ENCODE results near the gene ITIH1.

The ITIH1 gene

DNA sequence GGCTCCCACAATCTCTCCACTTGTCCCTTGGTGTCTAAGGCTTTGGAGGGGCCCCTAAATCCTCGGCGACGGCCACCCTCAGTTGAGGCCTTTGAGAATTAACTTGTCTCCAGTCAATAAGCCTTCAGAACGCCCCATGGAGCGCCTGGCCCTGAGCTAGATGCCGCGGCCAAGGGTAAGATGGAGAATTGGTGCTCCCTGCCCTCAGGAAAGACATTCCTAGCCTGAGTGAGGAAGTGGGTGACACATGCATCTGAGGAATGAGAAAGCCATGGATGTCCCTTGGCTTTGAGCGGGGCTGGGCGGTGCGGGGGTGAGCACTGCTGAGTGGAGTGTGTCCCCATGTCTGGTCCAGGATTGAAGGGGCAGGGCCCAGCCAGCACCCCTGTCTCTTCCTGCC, 39.8 kb downstream of the ITIH1 start:
- DNase-seq = no peak

DNA sequence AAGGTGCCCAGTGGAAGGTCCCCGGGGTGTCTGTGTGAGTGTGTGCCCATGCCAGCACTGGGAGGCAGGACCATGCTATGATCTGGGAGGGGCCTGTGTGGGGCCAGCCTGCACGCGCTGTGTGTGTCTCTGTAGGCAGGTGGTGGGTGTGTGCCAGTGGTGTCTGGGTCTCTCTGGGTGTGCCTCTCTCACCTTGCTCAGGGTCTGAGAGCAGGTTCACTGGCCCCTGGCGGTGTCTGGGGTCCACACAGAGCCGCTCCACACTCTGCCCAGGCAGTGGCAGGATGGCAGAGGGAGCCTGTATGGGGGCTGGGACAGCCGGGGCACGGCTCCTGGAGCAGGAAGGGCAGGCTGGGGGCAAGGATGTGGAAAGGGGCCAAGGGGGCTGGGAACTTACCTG, 40.5 kb downstream of the ITIH1 start:
- no peak for DNase-seq

DNA sequence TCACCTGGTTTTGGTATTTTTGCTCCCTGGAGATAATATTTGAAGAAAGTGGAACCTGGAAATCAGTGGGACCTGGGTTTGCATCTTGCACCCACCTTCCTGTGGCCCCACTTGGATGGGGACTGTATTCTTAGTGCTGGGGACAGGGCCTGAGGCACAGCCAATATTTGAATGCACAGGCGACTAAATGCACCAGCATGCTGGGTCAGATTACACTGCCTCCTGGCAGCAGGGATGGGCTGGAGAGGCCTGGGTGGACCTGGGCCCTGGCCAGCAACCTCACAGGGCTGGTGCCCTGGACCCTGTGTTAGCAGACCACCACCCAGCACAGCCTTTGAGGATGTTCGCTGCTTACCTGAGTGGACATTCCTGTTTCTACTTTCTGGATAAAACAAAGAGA, 42.5 kb downstream of the ITIH1 start:
- no peak for DNase-seq

DNA sequence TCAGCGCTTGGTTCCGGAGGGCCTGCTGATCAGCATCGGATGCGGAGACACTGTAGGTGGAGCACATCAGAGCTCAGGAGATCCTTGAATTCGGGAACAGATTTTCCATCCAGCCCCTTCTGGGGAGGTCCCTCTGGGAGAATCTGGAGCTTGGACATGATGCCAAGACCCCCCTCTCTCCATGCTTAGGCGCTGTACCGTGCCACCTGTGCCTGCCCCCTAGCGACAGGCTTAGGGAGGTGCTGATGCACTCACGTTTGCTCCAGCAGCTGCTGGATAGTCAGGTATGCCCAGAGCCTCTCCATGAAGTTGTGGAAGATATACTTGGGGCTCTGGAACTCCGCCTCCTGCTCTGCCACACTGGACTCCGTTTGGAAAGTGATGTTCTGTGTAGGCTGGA, 43.3 kb downstream of the ITIH1 start:
- peak; percentile 36 for DNase-seq

DNA sequence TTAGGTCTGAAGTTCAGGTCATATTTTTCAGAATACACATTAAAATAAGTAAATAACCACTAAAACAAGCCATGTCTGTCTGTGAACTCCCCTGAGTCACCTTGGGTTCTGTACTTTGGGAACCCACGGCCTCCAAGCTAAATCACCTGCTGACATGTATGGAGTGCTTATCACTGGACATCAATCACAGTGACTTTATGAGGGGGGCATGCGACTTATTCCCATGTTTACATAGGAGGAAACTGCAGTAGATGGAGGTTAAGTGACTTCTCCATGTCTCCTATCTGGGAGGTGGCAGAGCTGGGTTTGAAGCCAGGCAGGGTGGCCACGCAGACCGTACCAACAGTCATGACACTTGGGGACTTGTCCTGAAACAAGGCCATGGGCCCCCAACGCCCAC, 45.0 kb downstream of the ITIH1 start:
- no peak for DNase-seq

DNA sequence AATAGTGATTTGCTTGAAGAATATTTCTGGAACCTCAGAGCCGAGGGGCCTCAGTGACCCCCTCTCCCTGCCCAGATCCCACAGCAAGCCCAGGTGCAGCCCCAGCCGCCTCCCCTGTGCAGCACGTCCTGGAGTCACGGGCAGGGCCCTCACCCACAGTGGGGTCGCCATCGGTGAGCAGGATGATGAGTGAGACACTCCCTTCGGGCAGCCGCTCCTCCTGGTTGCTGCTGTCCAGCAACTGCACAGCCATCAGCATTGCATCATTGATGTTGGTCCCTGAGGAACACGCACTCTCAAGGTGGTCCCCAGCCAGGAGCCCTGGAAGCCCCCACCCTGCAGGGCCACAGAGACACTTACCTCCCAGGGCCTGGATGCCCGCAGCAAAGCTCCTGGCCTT, 46.6 kb downstream of the ITIH1 start:
- no peak for DNase-seq

DNA sequence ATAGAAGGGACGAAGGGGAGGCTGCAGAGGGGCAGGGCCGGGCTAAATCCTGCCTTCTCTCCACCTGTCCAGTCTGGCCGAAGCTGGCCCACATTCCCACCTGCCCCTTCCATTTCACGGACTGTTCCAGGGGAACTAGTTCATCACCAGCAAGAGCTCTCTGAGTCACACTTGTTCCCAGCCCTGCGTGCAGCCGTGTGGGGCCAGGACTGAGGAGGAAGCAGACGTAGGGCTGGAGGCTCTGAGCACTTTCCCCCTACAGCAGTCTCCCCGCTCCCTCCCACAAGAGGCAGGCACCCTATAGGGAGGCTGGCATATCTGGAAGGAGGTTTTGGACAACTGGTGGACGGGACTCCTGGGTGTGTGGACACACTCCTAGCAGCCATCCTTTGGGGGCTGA, 50.0 kb downstream of the ITIH1 start:
- no peak for DNase-seq

DNA sequence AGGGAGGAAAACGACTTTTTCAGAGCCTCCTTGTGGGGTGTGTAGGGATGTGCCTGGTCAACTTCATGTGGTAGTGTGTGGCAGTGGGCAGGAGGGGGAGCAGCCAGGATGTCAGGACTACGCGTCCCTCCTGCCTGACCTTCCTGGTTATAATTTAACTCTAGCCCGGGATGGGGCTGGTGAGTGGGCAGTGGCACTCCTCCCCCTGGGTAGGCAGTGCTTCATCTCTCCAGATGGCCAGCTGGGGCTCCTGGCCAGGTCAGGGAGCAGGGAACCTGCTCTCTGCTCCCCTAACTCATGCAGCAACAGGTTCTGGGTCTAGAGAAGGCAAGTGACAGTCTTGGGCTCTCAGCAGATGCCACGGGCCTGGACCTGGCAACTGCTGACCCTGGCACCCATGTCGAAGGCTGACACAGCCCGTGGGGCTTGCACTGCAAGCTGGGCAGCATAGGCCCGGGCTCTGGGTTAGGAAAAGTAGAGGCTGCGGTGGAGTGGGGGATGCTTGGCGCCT, 50.5 kb downstream of the ITIH1 start:
- DNase-seq = no peak

DNA sequence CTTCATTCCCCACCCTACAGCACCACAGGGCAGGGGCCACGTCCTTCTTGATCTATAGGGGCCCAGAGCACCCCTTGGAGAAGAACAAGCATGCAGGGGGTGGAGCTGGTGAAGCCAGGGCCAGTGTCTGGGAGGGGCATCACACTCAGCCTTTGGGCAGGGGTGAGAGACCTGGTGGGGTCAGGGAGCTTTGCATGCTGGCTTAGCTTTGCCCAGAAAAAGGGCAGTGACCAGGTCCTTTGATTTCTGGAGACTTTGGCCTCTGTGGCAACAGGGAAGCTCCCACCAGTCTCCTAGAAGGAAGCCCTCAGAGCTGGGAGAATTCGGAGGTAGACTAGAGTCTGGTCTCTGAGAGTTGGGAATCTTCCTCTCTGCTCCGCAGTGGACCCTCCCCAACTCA, 52.1 kb downstream of the ITIH1 start:
- DNase-seq = no peak

DNA sequence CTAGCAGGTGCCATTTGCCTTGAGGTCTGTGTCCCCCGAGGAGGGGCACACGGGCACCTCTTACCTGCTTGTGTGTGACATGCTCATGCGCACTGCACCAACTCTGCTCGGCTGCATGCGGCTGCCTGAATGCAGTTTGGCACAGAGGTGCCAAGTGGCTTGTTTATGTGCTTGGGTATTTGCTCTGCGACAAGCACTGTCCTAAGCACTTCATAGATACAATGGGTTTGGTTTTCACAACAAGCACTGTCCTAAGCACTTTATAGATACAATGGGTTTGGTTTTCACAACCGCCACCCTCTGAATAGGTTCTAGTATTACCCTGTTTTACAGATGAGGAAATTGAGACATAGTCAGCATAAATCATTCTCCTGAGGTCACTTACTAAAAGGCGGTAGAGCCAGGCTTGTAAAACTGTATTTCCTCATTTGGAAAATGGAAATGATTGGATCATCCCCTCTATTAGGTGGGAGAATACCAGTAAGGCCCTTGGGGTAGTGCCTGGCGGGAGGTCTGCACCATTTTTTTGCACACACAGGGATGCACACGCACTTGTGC, 52.6 kb downstream of the ITIH1 start:
- no peak for DNase-seq

DNA sequence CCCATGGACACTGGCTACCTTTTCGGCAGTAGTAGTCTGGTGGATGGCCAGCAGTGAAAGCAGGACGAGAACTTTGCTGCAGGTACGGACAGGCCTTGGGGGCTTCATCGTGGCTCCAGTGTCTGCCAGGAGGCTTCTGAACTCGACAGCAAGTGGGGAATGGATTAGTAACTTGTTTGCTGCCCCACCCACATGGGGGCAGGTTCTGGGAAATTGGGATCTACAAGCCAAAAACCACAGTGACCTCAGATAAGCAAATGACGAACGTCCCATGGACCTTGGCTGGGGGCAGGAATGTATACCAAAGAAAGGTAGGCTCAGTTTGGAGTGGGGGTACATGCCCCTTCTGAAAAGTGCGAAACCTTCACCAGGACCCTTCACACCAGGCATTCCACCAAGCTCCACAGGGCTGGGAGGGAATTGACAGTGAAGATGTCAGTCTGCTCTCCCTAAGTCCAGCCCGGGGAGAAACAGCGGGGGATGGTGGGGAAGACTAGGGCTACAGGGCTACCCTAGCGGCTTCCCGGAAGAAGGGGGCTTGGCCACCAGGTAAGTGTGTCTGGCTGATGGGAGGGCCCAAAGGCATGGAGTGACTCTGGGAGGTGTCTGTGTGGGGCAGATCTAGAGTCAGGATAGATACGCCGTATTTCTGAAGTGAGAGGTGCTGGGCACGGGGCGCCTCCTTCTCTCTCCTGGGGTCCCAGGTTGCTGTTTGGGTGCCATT, 53.3 kb downstream of the ITIH1 start, which contains the start of gene ITIH4:
TSS of gene ITIH4 (minus strand) at position 138 of the 724 bp plus-strand sequence. CDS start at position 108, 30 bp downstream.
- no peak for DNase-seq

DNA sequence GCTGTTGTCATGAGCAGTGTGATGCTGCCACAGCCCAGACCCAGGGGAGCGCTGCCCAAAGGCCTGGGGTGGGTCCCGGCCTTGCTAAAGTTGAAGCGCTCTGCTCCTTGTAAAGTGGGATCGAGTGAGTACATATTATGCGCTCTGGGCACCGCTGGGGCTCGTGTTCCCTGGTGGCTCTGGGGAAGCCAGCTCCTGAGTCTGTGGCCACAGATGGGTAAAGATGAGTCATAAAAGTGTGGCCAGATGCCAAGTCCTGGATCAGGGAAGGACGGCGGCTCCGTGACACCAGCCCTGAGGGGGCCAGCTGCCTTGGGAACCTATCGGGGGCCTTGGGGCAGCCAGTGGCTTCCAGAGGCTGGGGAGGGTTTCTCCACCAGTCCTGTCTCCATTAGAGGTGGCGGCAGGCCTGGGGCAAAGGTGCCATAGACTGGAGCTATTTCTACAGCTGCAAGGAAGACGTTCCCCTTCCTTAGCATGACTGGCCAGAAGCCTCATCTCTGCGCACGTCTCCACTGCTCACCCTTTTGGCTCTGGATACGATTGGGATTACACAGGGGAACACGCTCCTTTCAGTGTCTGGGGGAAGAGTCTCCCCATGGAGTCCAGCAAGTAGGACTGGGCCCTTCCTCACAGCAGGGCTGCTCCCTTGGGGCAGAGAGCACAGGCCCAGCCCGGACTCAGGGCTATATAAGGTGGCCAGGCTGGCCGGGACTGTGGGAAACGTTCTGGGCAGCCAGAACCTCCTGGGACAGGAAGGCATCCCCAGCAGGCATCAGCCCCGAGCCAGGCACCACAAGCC, 54.3 kb downstream of the ITIH1 start:
- no peak for DNase-seq

DNA sequence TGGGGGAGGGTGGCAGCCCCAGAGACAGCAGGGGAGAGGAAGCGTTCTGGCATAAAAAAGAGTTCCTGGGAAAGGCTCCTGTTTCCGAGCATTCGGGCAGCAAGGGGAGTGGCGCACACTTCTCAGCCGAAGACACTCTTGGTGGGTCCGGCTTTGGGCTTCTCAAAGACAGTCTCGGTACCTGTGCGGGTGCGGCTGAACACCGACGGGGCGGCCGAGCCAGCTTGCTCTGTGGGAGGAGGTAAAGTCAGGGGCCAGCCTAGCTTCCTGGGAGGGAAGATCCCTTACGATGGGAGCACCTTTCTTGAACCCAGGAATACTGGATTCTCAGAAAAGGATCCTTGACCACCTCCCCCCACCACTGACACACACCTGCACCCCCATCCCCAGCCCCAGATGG, 55.8 kb downstream of the ITIH1 start:
- DNase-seq = no peak

DNA sequence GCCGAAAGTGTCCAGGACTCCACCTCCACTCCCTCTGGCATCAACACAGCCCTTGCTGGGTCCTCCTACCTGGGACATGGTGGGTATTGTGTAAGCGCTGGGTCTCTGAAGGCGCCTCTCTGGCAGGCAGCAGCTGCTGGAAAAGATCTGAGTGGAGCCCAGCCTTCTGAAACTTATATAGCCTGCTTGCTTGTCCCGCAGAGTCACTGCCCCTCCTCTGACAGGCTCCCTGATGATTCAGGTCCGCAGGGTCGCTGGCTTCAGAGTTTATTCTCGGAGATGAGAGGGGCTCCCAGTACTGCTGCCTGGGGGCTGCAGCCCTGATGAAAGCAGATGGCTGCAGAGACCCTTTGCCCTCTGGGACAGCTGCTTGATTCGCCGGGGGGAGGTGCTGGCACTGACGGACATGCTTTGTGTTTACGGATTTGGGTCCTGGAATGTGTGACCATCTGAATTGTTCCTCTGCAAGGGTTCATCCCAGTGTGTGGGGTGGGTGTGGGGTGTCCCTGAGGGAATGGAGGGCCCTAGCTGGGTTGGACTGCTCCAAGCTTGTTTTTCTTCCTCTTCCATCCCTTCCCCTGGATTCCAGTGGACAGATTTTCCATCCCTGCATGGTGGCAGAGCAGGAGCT, 57.6 kb downstream of the ITIH1 start, which contains the start of gene MUSTN1:
TSS of gene MUSTN1 (minus strand) at position 149 of the 631 bp plus-strand sequence. CDS start at position 78, 71 bp downstream.
- DNase-seq = no peak

DNA sequence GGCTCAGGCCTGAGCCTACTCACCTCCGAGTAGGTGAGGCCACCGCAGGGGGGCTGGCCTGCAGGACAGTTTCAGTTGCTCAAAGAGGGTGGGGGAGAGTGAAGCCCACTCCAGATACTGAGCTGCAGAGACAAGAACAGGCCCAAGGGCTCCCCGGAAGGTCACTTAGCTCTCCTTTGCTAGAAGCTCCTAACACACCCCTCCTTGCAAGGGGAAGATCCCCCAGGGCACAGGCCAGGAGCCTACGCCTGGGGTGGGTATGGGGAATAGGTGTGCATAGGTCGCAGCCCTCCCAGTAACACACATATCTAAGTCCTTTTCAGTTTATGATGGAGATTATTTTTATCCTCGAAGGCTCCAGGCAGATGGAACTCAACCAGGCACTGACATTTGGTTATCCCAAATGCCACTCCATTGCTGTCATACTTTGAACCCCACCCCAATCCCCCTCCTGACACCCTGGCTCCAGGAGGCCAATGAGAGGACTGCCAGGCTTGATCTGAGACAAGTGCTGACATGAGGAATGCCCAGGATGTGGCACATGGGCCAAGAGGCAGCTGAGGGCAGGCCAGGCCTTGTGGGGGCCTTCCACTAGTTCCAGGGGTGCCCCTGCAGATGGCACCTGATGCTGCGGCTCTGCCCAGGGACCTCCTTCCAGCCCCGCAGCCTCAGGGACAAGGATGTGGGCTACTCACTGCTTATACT, 58.5 kb downstream of the ITIH1 start:
- DNase-seq = no peak

DNA sequence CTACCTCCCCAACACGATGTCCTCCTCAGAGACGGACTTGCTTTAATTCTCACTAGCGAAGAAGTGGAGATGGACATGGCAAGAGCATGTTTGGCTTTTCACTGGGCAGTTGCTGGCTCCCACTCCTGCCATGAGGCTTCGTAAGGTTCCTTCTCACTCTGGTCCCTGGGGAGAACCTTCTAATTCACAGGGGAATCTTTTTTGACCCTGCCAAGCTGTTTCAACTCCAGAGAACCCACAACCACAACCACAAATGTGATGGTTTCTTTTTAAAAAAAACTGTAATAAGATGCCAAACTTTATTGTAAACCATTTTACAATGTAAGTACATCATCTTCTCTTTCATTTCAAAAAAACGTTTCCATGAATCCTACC, 59.1 kb downstream of the ITIH1 start:
- no peak for DNase-seq

DNA sequence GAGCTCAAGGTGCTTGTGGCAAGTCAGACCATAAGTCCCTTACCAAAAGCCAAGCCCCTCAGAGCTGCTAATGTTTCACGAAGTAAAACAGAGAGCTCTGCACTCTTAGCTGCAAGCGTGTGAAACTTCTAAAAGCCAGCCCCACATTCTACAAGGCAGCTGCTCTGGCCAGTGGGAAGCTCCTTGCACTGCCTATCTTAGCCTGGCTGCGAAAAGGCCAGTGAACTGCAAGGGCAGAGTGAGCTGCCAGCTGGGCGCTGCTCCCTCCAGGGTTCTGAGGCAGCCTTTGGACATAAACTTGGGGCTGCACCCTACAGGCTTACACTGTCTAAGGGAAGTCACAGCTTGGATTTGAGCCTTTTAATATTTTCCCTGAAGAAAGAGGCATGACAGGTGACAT, 59.6 kb downstream of the ITIH1 start:
- no peak for DNase-seq

DNA sequence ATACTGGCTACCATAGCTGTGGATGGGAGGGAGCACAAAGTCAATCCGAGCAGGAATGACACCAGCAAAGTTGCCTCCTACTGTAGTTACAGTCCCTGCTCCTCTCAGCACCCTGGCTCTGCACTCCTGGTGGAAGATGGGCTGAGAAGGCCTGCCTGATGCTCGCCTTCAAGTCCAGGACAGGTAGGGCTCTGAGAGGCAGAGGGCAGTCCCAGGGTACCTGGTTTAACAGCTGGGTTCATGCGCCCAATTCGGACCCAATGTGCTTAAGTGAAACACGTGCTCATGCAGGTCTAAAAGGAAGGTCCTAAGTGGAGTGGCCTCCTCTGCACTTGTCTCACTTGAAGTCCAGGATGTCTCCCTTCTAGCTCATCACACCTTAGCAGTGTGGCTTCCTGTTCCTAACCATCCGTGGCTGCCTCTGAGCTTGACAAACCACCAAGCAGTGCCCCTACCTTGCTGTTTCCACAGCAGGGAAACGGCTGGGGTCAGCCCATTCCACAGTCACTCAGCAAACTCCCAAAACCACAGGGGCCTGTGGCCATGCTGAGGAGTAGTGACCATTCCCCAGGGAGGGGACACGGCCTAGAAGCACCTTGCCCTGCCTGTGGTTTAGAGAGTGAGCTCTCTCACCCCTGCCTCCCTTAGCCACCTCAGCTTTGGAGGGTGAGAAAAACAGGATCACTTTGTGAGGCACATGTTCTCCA, 61.3 kb downstream of the ITIH1 start:
- no peak for DNase-seq

DNA sequence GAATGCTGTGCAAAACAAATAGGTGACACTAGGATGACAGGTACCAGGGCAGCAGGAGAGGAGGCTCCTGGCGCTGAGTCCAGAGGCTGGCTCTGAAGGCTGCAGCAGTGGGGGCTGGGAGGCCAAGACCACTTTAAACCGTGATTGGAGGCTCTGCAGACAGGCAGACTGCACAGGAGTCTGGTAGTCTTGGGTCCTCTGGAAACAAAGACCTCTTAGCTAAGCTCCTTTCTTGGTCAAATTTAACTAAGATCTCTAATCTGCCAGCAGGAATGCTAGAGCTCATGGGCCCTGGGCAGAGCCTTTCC, 61.8 kb downstream of the ITIH1 start:
- no peak for DNase-seq

DNA sequence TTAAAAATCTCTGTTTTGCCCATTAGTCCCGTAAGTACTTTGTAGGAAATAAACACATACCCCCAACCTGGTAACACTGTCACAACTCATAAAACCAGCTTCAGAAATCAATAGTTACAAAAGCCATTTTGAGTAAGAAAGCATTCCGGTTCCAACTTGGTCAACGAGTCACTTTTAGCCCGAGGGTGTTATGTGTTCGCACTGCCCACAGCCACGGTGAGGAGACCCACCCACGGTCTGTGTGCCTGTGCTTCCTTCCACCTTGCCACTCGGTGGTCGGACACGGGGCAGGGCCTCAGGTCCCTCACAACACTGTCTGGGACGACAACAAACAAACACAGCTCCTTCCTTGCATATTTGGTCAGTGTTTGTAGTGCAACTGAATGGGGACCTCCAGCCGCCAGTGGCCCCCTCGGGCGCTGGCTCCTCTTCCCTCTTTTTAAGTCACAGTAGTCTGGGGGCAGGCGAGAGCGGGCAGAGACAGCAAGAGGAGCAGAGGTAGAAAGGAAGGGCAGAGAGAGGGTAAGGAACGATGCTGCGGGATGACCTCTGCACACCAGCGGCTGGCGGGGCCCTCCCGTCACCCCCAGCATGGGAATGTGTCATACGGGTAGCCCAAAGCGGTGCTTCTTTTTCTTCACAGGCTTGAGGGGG, 62.6 kb downstream of the ITIH1 start:
- DNase-seq = no peak

DNA sequence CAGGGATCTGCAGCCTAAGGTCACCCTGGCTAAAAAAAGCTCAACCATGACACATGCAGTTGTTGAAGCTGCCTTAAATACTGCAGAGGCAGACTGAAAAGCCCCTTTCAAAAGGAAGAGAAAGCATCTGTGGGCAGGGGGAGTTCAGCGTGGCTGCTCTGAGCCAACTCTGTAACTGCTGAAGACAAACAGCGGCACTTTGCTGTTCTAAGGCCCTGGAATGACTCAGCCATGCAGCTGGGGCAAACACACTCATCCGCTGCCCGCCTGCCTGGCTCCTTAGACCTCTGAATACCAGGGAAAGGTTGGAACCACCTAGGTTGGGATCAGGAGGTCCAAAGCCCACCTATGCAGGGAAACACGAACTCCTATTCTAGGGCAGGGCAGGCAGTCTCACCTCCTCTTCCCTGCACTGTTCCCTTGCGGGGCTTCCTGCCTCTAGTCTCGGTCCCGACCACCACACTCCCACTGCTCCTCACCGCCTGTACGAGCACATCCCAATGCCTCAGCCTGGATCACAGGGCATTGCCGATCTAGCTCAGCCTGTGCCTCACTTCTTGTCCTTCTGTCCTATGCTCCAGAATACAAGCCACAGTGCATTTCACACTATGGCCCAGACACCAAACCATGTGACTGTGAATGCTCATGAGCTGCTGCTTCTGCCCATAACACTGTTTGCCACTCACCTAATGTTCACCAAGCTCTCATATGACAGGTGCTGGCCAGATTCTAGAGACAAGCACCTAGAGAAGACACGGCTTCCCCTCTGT, 64.0 kb downstream of the ITIH1 start:
- no peak for DNase-seq
